Uterus (tissue), 4 donors: ENCODE data around the gene CLDN3. TPM values are rescaled to one million over a fixed set of nuclear protein-coding genes. Genes with fewer than 3 reads are reported as not detected.
"Not testable (repeated sequence)": the region's sequence is repeated elsewhere in the genome, so short reads cannot be mapped to it uniquely, and the experiment has no call there.

ENCODE experiments used
- DNase-seq, 2 donors: peaks; one replicate each; pipeline ENCODE4 v3.0.0-alpha.2; 2019 to 2020
- H3K27ac ChIP-seq, 2 donors: fragments of 200-600 bp; sonication (generic); 1 replicate in 1 of 2; 2 replicates in 1 of 2; pipeline ENCODE4 v1.5.1; 2016 to 2018
- H3K27me3 ChIP-seq, 2 donors: fragments of 200-600 bp; sonication (generic); one replicate each; pipeline ENCODE4 v1.5.1; 2018 to 2019; ENCODE audit warnings: control low read depth in 1 of 2
- H3K36me3 ChIP-seq, 2 donors: fragments of 200-600 bp; sonication (generic); one replicate each; pipeline ENCODE4 v1.5.1; 2019; ENCODE audit warnings: control low read depth in 1 of 2
- H3K4me1 ChIP-seq, 2 donors: fragments of 200-600 bp; sonication (generic); one replicate each; pipeline ENCODE4 v1.5.1; 2018 to 2019; ENCODE audit warnings: control low read depth in 1 of 2
- H3K4me3 ChIP-seq, 2 donors: fragments of 200-600 bp; sonication (generic); 1 replicate in 1 of 2; 2 replicates in 1 of 2; pipeline ENCODE4 v1.5.1; 2018 to 2019; ENCODE audit warnings: mild to moderate bottlenecking in 1 of 2
- H3K9me3 ChIP-seq, 2 donors: fragments of 200-600 bp; sonication (generic); one replicate each; pipeline ENCODE4 v1.5.1; 2019; ENCODE audit warnings: control low read depth in 1 of 2
- CTCF ChIP-seq, 4 experiments: fragments of 200-600 bp in 2 of 4; fragments of 450-650 bp in 2 of 4; sonication (generic) in 2 of 4; IDR thresholded peaks; one replicate each; pipeline ENCODE4 v1.5.1; 2016 to 2019; ENCODE audit warnings: antibody characterized with exemption in 4 of 4, mild to moderate bottlenecking in 2 of 4, moderate library complexity in 1 of 4
- POLR2A ChIP-seq, 2 donors: fragments of 450-650 bp; IDR thresholded peaks; one replicate each; pipeline ENCODE4 v1.6.1; 2016; ENCODE audit warnings: antibody characterized with exemption in 2 of 2, mild to moderate bottlenecking in 1 of 2, moderate library complexity in 1 of 2
- intact Hi-C: fragments of 100-400 bp; cut with DNase I; formaldehyde crosslinking; loops from one replicate; pipeline ENCODE4 v1.15.1; 2023; ENCODE audit warnings: low total_unique reads
- total RNA-seq, 4 donors: library from RNA; depleted of rRNA in 3 of 4; stranded (reverse); fragments of >200 nt in 3 of 4; gene quantifications; one replicate each; pipeline versions ENCODE4 v1.1.0 to v1.2.4, GENCODE V29; 2014 to 2023
- donor health status: DM: yes; HTN: yes; CAD: no.

CLDN3 gene
- total RNA-seq, 4 donors from 2014 or later, result 0.51 to 15.1 (median 0.88) TPM; not detected in 1

- H3K4me3 ChIP-seq, DNase-seq, H3K9me3 ChIP-seq, H3K4me1 ChIP-seq, H3K27me3 ChIP-seq, H3K36me3 ChIP-seq, H3K27ac ChIP-seq, intact Hi-C loops: not testable (repeated sequence)
Measured at GRCh38 chr7:73791170-73791690, 21.2 kb upstream of the CLDN3 start.

GRCh38 chr7:73789051-73789450, 19.0 kb upstream of the CLDN3 start:
- Histone ChIP-seq H3K27me3 (no peaks in the 10 kb centered on the region), H3K9me3 (no peaks in the 10 kb centered on the region), H3K27ac (no peak overlapping the region), H3K36me3 (no peaks in the 10 kb centered on the region), H3K4me3 (no peak overlapping the region), H3K4me1 (no peaks in the 10 kb centered on the region)
- TF ChIP-seq CTCF (IDR thresholded peaks at IDR 0.05) (no peak), POLR2A (IDR thresholded peaks at IDR 0.05) (no peak)
- no peak for DNase-seq
- intact Hi-C loops, result no loop called here

- H3K27me3 ChIP-seq, intact Hi-C loops, H3K4me1 ChIP-seq, H3K4me3 ChIP-seq, H3K9me3 ChIP-seq, H3K36me3 ChIP-seq, DNase-seq, H3K27ac ChIP-seq: not testable (repeated sequence)
Measured at GRCh38 chr7:73787786-73788048, 17.6 kb upstream of the CLDN3 start.

GRCh38 chr7:73786588-73786987, 16.5 kb upstream of the CLDN3 start:
- Histone ChIP-seq H3K36me3 (no peaks in the 10 kb centered on the region), H3K4me3 (no peak overlapping the region), H3K27ac (no peak overlapping the region), H3K27me3 (no peaks in the 10 kb centered on the region), H3K9me3 (no peaks in the 10 kb centered on the region), H3K4me1 (no peaks in the 10 kb centered on the region)
- TF ChIP-seq POLR2A (IDR thresholded peaks at IDR 0.05) (no peak), CTCF (IDR thresholded peaks at IDR 0.05) (no peak)
- intact Hi-C loops, result no loop called here
- DNase-seq, result no peak

- no peak overlapping the region for H3K4me3 ChIP-seq
- no peaks in the 10 kb centered on the region for H3K4me1 ChIP-seq
- TF ChIP-seq POLR2A (IDR thresholded peaks at IDR 0.05) (no peak), CTCF (IDR thresholded peaks at IDR 0.05) (no peak)
- no peaks in the 10 kb centered on the region for H3K36me3 ChIP-seq
- no peak for DNase-seq
- intact Hi-C loops, result no loop called here
- H3K27ac ChIP-seq, result no peak overlapping the region
- no peaks in the 10 kb centered on the region for H3K9me3 ChIP-seq
- no peaks in the 10 kb centered on the region for H3K27me3 ChIP-seq
Measured at GRCh38 chr7:73779517-73779916, 9.4 kb upstream of the CLDN3 start.

GRCh38 chr7:73778801-73779389, 8.8 kb upstream of the CLDN3 start:
- Histone ChIP-seq H3K9me3 (no peaks in the 10 kb centered on the region), H3K4me1 (no peaks in the 10 kb centered on the region), H3K36me3 (no peaks in the 10 kb centered on the region), H3K27ac (no peak overlapping the region), H3K27me3 (no peaks in the 10 kb centered on the region), H3K4me3 (no peak overlapping the region)
- no peak for DNase-seq
- no peak for TF ChIP-seq CTCF (IDR thresholded peaks at IDR 0.05)
- TF ChIP-seq POLR2A (IDR thresholded peaks at IDR 0.05), result no peak
- intact Hi-C loops, result no loop called here
